Measurements from ENCODE around the gene GLI3.

GRCh38 chr7:42046483-42046882, 190.5 kb downstream of the GLI3 start:
- TF ChIP-seq CTCF (IDR thresholded peaks at IDR 0.05) (no peak), ZFX (IDR thresholded peaks at IDR 0.05; ENCODE audit: borderline replicate concordance) (no peak)

Measured in 22Rv1 (cell line).